Activated T-cell treated with anti-CD3 and anti-CD28 coated beads, Interleukin-2, amount 50 U/mL, for 48 hours (primary cell): ENCODE data around the gene ALS2.
A peak's percentile ranks its signal among the peaks of the same experiment; 100 is the strongest.
"Not testable (repeated sequence)": the region's sequence is repeated elsewhere in the genome, so short reads cannot be mapped to it uniquely, and the experiment has no call there.

ENCODE experiments used
- DNase-seq, 2 experiments: peaks; one replicate each; pipeline ENCODE4 v3.0.0-alpha.2; 2020

Gene ALS2

DNA sequence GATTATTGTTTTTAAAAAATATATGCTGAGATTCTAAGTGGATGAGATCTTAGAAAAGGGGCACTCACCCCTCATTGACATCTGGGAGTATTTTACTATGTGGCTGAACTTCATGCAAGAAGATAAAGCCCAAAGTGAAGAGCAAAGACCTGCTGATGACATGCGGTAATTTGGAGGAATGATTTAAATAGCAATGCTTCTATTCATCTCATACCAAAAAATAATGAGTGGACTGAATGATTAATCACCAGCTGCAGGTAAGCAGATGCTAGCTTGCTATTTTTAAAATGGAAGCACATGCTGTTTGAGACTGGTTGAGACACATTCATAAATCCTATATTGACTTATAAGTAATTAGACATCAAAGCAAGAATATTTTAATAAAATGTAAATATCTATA is 12.9 kb upstream of the ALS2 start:
- DNase-seq, result no peak

DNA sequence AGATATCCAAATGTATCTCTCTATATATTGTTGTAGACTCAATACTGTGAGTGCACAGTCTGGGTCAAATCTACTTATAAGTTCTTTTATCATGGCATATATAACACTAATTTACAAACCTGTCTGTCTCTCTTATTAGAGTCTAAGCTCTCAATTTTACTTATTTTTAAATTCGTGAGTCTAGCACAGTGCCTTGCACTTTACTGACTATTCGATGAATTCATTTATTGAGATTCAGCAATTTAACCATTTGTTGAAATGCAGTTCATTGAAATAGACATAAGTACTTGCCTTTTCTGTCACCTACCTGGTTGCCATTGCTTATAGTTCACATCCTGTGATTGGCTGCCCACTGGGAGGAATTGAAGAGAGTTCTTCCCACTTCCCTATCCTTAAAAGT is 10.3 kb upstream of the ALS2 start:
- no peak for DNase-seq

- DNase-seq, result no peak
Observed at GRCh38 chr2:201790291-201790690, 9.6 kb upstream of the ALS2 start.

- DNase-seq, result no peak
Observed at GRCh38 chr2:201789395-201789794, 8.7 kb upstream of the ALS2 start.

- DNase-seq, result no peak
Observed at GRCh38 chr2:201788371-201788770, 7.6 kb upstream of the ALS2 start.

- no peak for DNase-seq
Observed at GRCh38 chr2:201786471-201786870, 5.7 kb upstream of the ALS2 start.

DNA sequence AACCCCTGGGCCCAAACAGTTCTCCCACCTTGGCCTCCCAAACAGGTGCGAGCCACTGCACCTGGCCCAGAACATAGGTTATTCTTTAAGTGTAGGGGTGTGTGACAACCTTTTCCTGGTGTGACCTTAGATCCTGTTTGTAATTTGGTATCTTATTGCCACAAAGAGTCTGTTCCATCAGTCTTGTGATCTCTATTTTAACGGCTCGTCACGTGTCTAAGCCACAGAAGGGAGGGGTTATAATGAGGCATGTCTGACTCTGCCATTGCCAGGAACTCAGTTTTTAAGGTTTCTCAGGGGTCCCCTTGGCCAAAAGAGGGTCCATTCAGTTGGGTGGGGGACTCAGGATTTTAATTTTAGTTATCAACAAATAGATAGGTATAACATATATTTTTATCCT is 4.4 kb upstream of the ALS2 start:
- DNase-seq, result no peak

DNA sequence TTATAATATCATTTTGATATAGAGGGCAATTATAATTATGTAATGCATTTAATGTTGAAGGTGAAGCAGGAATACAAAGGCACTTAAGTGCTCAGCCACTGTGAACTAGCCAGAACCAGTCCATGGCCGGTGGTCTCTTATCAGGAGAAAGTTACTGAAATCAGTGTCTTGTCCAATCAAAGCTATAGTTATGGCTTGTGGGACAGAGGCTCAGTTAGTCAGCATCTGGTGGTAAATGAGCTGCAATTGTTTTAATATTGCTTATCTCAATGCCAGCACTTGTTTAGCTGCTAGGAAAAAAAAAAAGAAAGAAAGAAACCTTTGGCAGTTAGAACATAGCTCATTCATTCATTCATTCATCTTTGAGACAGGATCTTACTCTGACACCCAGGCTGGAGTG is 3.8 kb upstream of the ALS2 start:
- no peak for DNase-seq

- DNase-seq, result peak in 1 of 2 experiments; percentile 46
Observed at GRCh38 chr2:201781557-201782051, 871 bp upstream of the ALS2 start.

DNA sequence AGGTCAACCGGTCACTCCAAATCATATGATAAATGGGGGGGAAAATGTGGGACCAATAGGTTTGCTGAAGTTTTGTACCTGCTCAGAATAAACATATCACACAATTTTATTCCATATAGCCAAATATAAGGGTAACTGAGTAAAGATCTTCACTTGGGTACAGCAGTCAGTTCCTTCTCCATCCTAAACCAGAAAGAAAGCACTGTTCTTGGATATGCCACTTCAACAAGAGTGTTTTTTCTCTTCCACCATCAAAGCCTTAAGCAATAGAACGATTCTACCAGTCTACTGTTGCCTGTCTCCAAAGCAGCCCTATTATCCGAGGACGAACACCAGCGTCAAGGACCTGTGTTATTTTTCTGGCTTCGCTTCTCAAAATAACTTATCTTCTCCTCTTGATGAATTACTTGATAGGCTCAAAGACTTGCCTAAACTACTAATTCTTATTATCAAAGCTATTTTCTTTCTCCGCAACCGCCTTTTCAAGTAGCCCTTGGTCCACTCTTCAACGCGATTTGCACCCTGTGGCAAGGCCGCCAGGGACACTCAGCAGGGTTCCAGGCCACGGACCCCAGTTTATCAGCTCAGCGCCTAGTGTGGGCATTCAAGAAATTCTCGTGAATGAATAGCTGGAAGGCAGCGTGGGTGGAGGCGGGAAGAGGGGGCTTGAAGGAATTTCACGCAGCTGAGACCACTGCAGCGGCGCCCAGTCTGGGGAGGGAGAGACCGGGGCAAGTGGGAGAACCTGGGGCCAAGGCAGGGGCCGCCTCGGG is 646 bp downstream of the ALS2 start:
- no peak for DNase-seq

DNA sequence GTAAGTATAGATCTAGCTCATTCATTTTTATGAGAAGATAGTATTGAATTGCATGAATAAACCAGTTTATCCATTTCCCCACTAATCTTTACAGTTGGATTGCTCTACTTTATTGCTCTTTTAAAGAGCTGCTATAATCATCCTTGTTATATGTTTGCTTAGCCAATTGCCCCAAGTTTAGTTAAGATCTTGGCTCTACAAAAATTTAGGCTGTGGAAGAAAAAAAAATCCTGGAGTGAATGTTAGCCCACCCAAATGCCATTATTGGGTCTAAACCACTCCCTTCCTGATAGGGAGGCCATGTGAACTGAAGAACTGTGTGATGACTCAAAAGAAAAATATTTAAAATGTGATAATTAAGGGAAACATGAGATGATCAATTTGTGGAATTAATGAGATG is 2.9 kb downstream of the ALS2 start:
- no peak for DNase-seq

DNA sequence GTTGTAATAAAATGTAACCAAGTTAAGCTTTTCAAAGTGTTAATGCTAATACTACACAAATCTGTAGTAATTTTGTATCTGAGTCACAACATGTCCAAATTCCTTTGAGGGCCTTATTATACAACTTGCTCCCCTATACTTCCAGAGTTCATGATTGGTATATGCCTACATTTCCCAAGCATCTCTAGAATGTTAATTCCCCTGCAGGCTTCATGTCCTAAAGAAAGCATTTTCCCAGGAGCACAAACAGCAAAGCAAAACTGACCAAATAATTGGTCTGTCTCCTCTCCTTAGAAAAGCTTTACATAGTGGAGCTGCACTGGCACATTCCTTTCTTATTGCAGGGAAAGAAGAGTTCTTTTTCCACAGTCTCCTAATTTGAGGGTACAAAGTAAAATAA is 3.7 kb downstream of the ALS2 start:
- no peak for DNase-seq

DNA sequence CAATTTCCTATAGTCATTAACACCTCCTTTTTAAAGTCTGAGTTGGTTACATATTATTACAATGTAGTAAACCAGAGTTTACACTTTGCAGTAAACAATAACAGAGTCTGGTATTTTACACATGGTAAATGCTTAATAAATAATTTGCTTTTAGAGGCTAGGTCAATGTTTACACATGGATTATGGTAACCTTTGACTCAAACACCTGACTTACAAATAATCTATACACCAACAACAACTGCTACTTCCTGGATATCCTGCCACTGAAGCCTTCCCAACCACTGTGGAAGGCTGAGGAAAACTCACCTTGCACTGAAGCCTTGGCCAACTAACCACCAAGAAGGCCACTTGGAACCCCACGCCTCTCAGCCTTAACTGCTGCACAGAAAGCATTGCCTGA is 5.4 kb downstream of the ALS2 start:
- DNase-seq, result no peak

DNA sequence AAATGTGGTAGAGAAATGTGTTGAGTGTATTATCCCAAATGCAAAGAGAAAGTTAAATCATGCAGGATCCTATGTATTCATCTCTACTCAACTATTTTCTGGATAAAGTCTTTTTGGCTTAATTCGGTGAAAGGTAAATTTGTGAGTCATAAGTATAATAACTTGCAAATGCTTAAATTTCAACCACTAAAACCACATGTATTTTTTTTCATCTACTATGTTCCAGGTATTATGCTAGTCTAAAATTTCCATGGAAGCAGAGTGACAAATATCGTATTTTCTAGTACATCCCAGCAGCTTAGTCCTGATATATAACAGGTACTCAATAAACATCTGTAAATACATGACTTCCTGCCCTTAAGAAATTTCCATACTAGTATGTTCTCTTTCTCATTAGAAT is 6.2 kb downstream of the ALS2 start:
- DNase-seq, result no peak

- no peak for DNase-seq
Observed at GRCh38 chr2:201773990-201774389, 6.7 kb downstream of the ALS2 start.

DNA sequence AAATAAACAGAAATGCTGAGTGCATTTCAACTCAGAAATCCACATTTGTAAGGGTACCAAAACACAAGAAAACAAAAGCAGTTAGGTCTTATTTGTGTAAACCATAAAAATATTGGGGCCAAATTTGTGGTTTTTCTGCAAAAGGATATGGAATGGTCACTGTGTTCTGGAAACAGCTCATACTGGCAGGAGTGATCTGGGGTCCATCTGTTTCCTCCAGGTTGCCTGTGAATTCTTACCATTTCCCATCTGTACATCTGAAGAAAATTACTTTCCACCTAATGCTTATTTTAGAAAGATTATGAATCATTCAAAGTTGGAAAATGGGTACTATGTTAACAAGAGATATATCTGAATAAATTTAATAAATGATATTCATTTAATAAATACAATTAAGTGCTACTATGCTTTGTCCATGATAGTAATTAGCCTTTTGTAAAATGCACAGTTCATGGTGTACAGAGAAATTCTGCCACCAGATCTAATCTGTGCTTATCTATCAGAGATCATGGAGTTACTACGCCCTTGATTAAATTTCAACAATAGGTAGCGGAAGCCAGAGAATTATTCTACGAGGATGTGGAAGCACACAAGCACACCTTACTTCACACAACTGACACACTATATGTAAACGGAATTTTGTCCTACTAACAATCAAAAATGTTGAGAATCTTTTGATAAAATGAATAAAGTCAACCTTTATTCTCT is 10.9 kb downstream of the ALS2 start:
- no peak for DNase-seq

GRCh38 chr2:201768918-201769317 is 11.8 kb downstream of the ALS2 start:
- no peak for DNase-seq

- DNase-seq, result no peak
Observed at GRCh38 chr2:201765799-201766198, 14.9 kb downstream of the ALS2 start.

DNA sequence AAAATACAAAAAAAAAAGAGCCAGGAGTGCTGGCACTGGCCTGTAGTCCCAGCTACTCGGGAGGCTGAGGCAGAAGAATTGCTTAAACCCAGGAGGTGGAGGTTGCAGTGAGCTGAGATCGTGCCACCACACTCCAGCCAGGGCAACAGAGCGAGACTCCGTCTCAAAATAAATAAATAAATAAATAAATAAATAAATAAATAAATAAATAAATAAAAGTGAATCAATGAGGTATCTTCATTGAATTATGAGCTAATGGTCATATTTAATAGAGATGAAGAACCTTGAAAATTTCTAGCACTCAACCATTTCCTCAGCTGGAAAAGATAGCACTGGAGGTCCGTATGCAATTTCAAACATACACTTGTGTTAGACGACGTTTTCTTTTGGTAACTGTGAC is 16.3 kb downstream of the ALS2 start:
- not testable (repeated sequence) for DNase-seq

- DNase-seq, result no peak
Observed at GRCh38 chr2:201761101-201761500, 19.6 kb downstream of the ALS2 start.

- DNase-seq, result no peak
Observed at GRCh38 chr2:201759567-201759966, 21.2 kb downstream of the ALS2 start.

DNA sequence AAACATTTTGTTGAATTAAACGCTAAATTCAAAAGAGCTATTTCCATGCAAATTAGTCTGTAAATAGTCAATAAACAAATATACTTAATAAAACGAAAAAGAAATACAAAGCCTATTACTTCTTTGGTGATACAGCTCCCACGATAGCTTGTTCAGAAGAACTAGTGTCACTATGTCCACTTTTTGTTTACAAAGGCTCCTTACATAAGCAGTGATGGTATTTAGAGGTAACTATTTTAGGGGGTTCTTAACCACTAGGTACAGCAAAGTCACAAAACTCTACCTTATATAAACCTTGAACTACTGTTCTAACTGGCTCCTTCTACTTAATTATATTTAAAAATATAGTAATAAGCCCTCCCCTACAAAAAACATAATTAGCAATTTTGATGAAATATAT is 21.9 kb downstream of the ALS2 start:
- DNase-seq, result no peak

GRCh38 chr2:201758234-201758633 is 22.5 kb downstream of the ALS2 start:
- DNase-seq, result no peak

DNA sequence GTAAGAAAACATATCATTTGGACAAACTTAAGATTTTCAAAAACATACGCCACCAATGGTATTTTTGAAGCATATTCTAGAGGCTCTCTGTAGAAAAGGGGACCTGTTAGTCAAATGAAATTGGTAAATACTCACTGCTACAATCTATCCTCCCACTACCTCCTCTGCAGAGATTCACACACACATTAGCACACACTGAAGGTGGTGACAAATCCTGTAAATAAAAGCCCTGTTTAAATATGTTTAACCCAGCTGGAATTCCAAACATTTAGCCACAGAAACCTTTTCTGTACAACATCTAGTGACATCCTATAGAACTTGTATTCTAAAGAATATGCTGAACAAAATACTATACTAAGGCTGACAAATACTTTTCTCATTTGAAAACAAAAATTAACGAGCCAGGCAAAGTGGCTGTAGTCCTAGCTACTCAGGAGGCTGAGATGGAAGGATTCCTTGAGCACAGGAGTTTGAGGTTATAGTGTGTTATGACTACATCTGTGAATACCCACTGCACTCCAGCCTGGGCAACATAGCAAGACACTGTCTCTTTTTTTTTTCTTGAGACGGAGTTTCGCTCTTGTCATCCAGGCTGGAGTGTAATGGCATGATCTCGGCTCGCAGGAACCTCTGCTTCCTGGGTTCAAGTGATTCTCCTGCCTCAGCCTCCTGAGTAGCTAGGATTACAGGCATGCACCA is 25.9 kb downstream of the ALS2 start:
- DNase-seq, result no peak
